WTC11 (cell line): Measurements from ENCODE around the gene TIGD3. TPM values are rescaled to one million over a fixed set of nuclear protein-coding genes. Genes with fewer than 3 reads are reported as not detected.

Experiments
- ATAC-seq: fragments of 200-7000 bp; cut with Tn5 transposase; 2 replicates; pipeline ENCODE4 v1.10.0; 2021; ENCODE audit warnings: mild to moderate bottlenecking, moderate library complexity
- CTCF ChIA-PET: fragments of 300-600 bp; sonication (Branson Sonifier 250); formaldehyde crosslinking; loops from one replicate; lab custom pipeline; 2021; ENCODE audit warnings: antibody characterized with exemption; lab: Charles Lee
- POLR2A ChIA-PET: fragments of 350-600 bp; sonication (Branson Sonifier 250); formaldehyde crosslinking; loops from one replicate; lab custom pipeline; 2021; ENCODE audit warnings: antibody characterized with exemption; lab: Charles Lee
- DNase-seq: peaks from one replicate; pipeline ENCODE4 v3.0.0; 2021; ENCODE audit warnings: low spot score
- H3K27ac Mint-ChIP-seq: 2 replicates; pipeline ENCODE4 v1.8.0; 2021; ENCODE audit warnings: mixed read lengths
- H3K27me3 Mint-ChIP-seq: 2 replicates; pipeline ENCODE4 v1.8.0; 2021; ENCODE audit warnings: low read depth, mild to moderate bottlenecking, moderate library complexity, mixed read lengths
- H3K36me3 Mint-ChIP-seq: 2 replicates; pipeline ENCODE4 v1.8.0; 2021; ENCODE audit warnings: mixed read lengths
- H3K4me1 Mint-ChIP-seq: 2 replicates; pipeline ENCODE4 v1.8.0; 2022; ENCODE audit warnings: mixed read lengths
- H3K4me3 Mint-ChIP-seq: 2 replicates; pipeline ENCODE4 v1.8.0; 2021; ENCODE audit warnings: mild to moderate bottlenecking, moderate library complexity, mixed read lengths
- H3K9me3 Mint-ChIP-seq: 2 replicates; pipeline ENCODE4 v1.8.0; 2021; ENCODE audit warnings: mixed read lengths
- CDX4 ChIP-seq: fragments of 250-450 bp; sonication (Bioruptor Pico); IDR thresholded peaks from 2 replicates; pipeline ENCODE4 v1.9.0; 2021; ENCODE audit warnings: moderate library complexity, mild to moderate bottlenecking, inconsistent platforms, borderline replicate concordance
- E2F1 ChIP-seq: sonication (generic); formaldehyde crosslinking; IDR thresholded peaks from 2 replicates; pipeline ENCODE4 v1.8.0; 2022; ENCODE audit warnings: mild to moderate bottlenecking, missing genetic modification reagents
- EMX1 ChIP-seq: fragments of 250-450 bp; sonication (Bioruptor Pico); IDR thresholded peaks from 2 replicates; pipeline ENCODE4 v1.8.0; 2021; ENCODE audit warnings: mild to moderate bottlenecking
- ETV6 ChIP-seq: sonication (generic); formaldehyde crosslinking; IDR thresholded peaks from 2 replicates; pipeline ENCODE4 v1.8.1; 2022; ENCODE audit warnings: mild to moderate bottlenecking, missing genetic modification reagents
- FOXJ3 ChIP-seq: sonication (generic); formaldehyde crosslinking; IDR thresholded peaks from 2 replicates; pipeline ENCODE4 v1.9.0; 2021; ENCODE audit warnings: missing genetic modification reagents, mild to moderate bottlenecking, borderline replicate concordance
- HMGXB4 ChIP-seq: sonication (generic); formaldehyde crosslinking; IDR thresholded peaks from 2 replicates; pipeline ENCODE4 v1.8.1; 2023; ENCODE audit warnings: mild to moderate bottlenecking, moderate library complexity, missing genetic modification reagents
- MAX ChIP-seq: sonication (generic); formaldehyde crosslinking; IDR thresholded peaks from 2 replicates; pipeline ENCODE4 v1.8.0; 2022; ENCODE audit warnings: mild to moderate bottlenecking, missing genetic modification reagents
- NFE2L1 ChIP-seq: sonication (generic); formaldehyde crosslinking; IDR thresholded peaks from 2 replicates; pipeline ENCODE4 v1.8.1; 2023; ENCODE audit warnings: missing genetic modification reagents
- NFYB ChIP-seq: sonication (generic); formaldehyde crosslinking; conservative IDR thresholded peaks from 2 replicates; pipeline ENCODE4 v1.8.0; 2022; ENCODE audit warnings: low read depth, missing genetic modification reagents
- NR1H2 ChIP-seq: sonication (generic); formaldehyde crosslinking; IDR thresholded peaks from 2 replicates; pipeline ENCODE4 v1.9.0; 2021; ENCODE audit warnings: mild to moderate bottlenecking, moderate library complexity, missing genetic modification reagents
- NR3C1 ChIP-seq: sonication (generic); formaldehyde crosslinking; conservative IDR thresholded peaks from 2 replicates; pipeline ENCODE4 v1.8.1; 2023; ENCODE audit warnings: low read depth, mild to moderate bottlenecking, missing genetic modification reagents
- PRRX2 ChIP-seq: fragments of 250-450 bp; sonication (Bioruptor Pico); IDR thresholded peaks from 2 replicates; pipeline ENCODE4 v1.8.0; 2021; ENCODE audit warnings: mild to moderate bottlenecking
- SMAD3 ChIP-seq: sonication (generic); formaldehyde crosslinking; IDR thresholded peaks from 2 replicates; pipeline ENCODE4 v1.8.0; 2022; ENCODE audit warnings: missing genetic modification reagents, mild to moderate bottlenecking, borderline replicate concordance
- TEAD4 ChIP-seq: sonication (generic); formaldehyde crosslinking; IDR thresholded peaks from 2 replicates; pipeline ENCODE4 v1.8.0; 2022; ENCODE audit warnings: mild to moderate bottlenecking, missing genetic modification reagents
- ZMAT4 ChIP-seq: fragments of 250-450 bp; sonication (Bioruptor Pico); IDR thresholded peaks from 2 replicates; pipeline ENCODE4 v1.9.0; 2021; ENCODE audit warnings: mild to moderate bottlenecking
- ZNF121 ChIP-seq: sonication (generic); formaldehyde crosslinking; IDR thresholded peaks from 2 replicates; pipeline ENCODE4 v1.8.0; 2023; ENCODE audit warnings: missing genetic modification reagents
- ZNF219 ChIP-seq: sonication (generic); formaldehyde crosslinking; IDR thresholded peaks from 2 replicates; pipeline ENCODE4 v1.8.0; 2023; ENCODE audit warnings: missing genetic modification reagents, mild to moderate bottlenecking, borderline replicate concordance
- ZNF317 ChIP-seq: sonication (generic); formaldehyde crosslinking; IDR thresholded peaks from 2 replicates; pipeline ENCODE4 v1.8.1; 2023; ENCODE audit warnings: low read depth, mild to moderate bottlenecking, moderate library complexity, missing genetic modification reagents, borderline replicate concordance
- ZNF396 ChIP-seq: fragments of 250-450 bp; sonication (Bioruptor Pico); IDR thresholded peaks from 2 replicates; pipeline ENCODE4 v1.8.0; 2021; ENCODE audit warnings: mild to moderate bottlenecking, moderate library complexity, borderline replicate concordance
- ZSCAN18 ChIP-seq: fragments of 250-450 bp; sonication (Bioruptor Pico); IDR thresholded peaks from 2 replicates; pipeline ENCODE4 v2.1.2; 2022; ENCODE audit warnings: mild to moderate bottlenecking, moderate library complexity
- total RNA-seq: library from RNA; stranded (reverse); gene quantifications from 3 replicates; pipeline ENCODE4 v1.2.3, GENCODE V29; 2021
- TF ChIP-seq, protein P1 (sequence below): sonication (generic); formaldehyde crosslinking; IDR thresholded peaks from 2 replicates; pipeline ENCODE4 v1.8.1; 2022; ENCODE audit warnings: mild to moderate bottlenecking, moderate library complexity, missing genetic modification reagents
- TF ChIP-seq, protein P2 (sequence below): sonication (generic); formaldehyde crosslinking; IDR thresholded peaks from 2 replicates; pipeline ENCODE4 v1.8.1; 2023; ENCODE audit warnings: mild to moderate bottlenecking, missing genetic modification reagents, moderate library complexity

Gene TIGD3
- total RNA-seq, 1 experiment from 2014 or later: 1.9 TPM

DNA sequence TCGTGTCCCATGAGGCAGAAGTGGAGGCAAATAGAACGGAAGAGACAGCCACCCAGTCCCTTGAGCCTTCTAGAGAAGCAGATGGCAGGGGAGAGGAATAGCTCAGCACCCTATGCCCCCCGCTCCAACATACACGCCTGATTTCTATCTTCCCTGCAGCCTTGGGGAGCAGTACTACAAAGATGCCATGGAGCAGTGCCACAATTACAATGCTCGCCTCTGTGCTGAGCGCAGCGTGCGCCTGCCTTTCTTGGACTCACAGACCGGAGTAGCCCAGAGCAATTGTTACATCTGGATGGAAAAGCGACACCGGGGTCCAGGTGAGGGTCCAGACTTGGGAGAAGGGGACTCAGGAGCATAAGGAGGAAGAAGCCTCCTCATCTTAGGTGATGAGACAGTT, 14.3 kb upstream of the TIGD3 start (continued):
- no peak for TF ChIP-seq HMGXB4 (CRISPR knock-in tag)
- no peak for TF ChIP-seq NFE2L1

GRCh38 chr11:65341856-65342255, 12.7 kb upstream of the TIGD3 start:
- POLR2A ChIA-PET: no interaction called here
- CTCF ChIA-PET: interaction anchor here (0.8 kb wide), 1 partner anchor 12 kb away, joined by 3 read pairs; no protein-coding TSS in a partner anchor
- ATAC-seq (no peak), DNase-seq (no peak)
- Mint-ChIP-seq H3K9me3 (no peaks in the 10 kb centered on the region), H3K27me3 (no peaks in the 10 kb centered on the region), H3K4me3 (no peak overlapping the region), H3K4me1 (no peaks in the 10 kb centered on the region), H3K27ac (no peak overlapping the region), H3K36me3 (peaks cover 64% of the 10 kb centered on the region)
- no peak for TF ChIP-seq ZNF219
- TF ChIP-seq, protein P1, sequence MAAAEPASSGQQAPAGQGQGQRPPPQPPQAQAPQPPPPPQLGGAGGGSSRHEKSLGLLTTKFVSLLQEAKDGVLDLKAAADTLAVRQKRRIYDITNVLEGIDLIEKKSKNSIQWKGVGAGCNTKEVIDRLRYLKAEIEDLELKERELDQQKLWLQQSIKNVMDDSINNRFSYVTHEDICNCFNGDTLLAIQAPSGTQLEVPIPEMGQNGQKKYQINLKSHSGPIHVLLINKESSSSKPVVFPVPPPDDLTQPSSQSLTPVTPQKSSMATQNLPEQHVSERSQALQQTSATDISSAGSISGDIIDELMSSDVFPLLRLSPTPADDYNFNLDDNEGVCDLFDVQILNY (CRISPR knock-in tag): no peak
- no peak for TF ChIP-seq MAX (CRISPR knock-in tag)
- no peak for TF ChIP-seq SMAD3 (CRISPR knock-in tag)
- TF ChIP-seq ETV6 (CRISPR knock-in tag): no peak
- no peak for TF ChIP-seq ZNF317 (CRISPR knock-in tag)
- no peak for TF ChIP-seq ZSCAN18 (CRISPR knock-in tag)
- TF ChIP-seq E2F1 (CRISPR knock-in tag): no peak
- no peak for TF ChIP-seq NR3C1 (CRISPR knock-in tag)
- no peak for TF ChIP-seq PRRX2 (CRISPR knock-in tag)
- TF ChIP-seq EMX1 (CRISPR knock-in tag): no peak
- TF ChIP-seq NFYB: no peak

DNA sequence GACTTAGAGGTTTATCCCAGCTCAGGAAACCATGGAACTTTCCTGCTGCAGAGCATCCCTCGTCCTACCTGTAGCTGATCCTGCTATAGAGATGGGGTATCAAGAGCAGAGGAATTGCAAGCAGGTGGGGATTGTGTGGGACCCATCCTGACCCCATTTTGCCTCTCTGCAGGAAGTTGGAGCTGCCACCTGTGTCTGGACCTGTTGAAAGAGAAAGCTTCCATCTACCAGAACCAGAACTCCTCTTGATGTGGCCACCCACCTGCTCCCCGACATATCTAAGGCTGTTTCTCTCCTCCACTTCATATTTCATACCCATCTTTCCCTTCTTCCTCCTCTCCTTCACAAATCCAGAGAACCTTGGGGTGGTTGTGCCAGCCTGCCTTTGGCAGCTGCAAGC, 3.0 kb upstream of the TIGD3 start:
- Mint-ChIP-seq H3K36me3 (peaks cover 39% of the 10 kb centered on the region), H3K4me3 (no peak overlapping the region), H3K27me3 (peaks cover 12% of the 10 kb centered on the region), H3K9me3 (no peaks in the 10 kb centered on the region), H3K27ac (no peak overlapping the region), H3K4me1 (peaks cover 10% of the 10 kb centered on the region)
- ATAC-seq (no peak), DNase-seq (no peak)
- POLR2A ChIA-PET: interaction anchor here (0.8 kb wide), 1 partner anchor 147 kb away, joined by 3 read pairs; the partner anchor contains the start of gene MALAT1
- CTCF ChIA-PET: interaction anchor here (1.0 to 3.3 kb wide), 4 partner anchors 16 to 463 kb away, joined by 3 to 29 read pairs (median 4); partner anchors contain the start of gene CDC42EP2
- no peak for TF ChIP-seq E2F1 (CRISPR knock-in tag)
- no peak for TF ChIP-seq ZMAT4 (CRISPR knock-in tag)
- TF ChIP-seq NR1H2 (CRISPR knock-in tag): no peak
- TF ChIP-seq, protein P2, sequence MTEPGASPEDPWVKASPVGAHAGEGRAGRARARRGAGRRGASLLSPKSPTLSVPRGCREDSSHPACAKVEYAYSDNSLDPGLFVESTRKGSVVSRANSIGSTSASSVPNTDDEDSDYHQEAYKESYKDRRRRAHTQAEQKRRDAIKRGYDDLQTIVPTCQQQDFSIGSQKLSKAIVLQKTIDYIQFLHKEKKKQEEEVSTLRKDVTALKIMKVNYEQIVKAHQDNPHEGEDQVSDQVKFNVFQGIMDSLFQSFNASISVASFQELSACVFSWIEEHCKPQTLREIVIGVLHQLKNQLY (CRISPR knock-in tag): no peak
- no peak for TF ChIP-seq ZSCAN18 (CRISPR knock-in tag)
- no peak for TF ChIP-seq ZNF396
- TF ChIP-seq CDX4 (CRISPR knock-in tag): no peak
- TF ChIP-seq ZNF317 (CRISPR knock-in tag): no peak
- no peak for TF ChIP-seq TEAD4 (CRISPR knock-in tag)
- no peak for TF ChIP-seq FOXJ3
- TF ChIP-seq PRRX2 (CRISPR knock-in tag): no peak
- no peak for TF ChIP-seq ZNF121
